Measurements from ENCODE around the gene ZSWIM4.

GRCh38 chr19:13864046-13864666 lies 68.9 kb downstream of the ZSWIM4 start:
- no peak for TF ChIP-seq POLR2A (IDR thresholded peaks at IDR 0.05; ENCODE audit: low read depth, low read length)
- TF ChIP-seq CTCF (conservative IDR thresholded peaks at IDR 0.05; ENCODE audit: low read depth, low read length), result no peak
- TF ChIP-seq BHLHE40 (IDR thresholded peaks at IDR 0.05; ENCODE audit: low read depth, low read length), result no peak
- TF ChIP-seq ELK1 (IDR thresholded peaks at IDR 0.05; ENCODE audit: borderline replicate concordance, low read depth, low read length), result no peak
